H1 (cell line): ENCODE data around the gene SYMPK. TPM values are rescaled to one million over a fixed set of nuclear protein-coding genes. Genes with fewer than 3 reads are reported as not detected.

ENCODE experiments used
- CTCF ChIA-PET: fragments of 300-600 bp; sonication (Branson Sonifier 250); formaldehyde crosslinking; loops from one replicate; lab custom pipeline; 2021; ENCODE audit not compliant: partially characterized antibody; lab: Charles Lee
- POLR2A ChIA-PET: fragments of 300-600 bp; sonication (Branson Sonifier 250); formaldehyde crosslinking; loops from one replicate; lab custom pipeline; 2021; ENCODE audit warnings: inconsistent platforms; ENCODE audit not compliant: partially characterized antibody; lab: Charles Lee
- DNase-seq, 2 experiments: peaks; one replicate each; pipeline versions ENCODE4 v3.0.0 to v3.0.0-alpha.2; 2010 to 2022; ENCODE audit warnings: low spot score in 2 of 2, low read depth in 1 of 2, mixed read lengths in 1 of 2
- FAIRE-seq: peaks from 2 replicates; lab custom pipeline; 2011; peaks lifted over from hg19 to GRCh38; lab: Jason Lieb, UNC
- H2AFZ ChIP-seq: 2 replicates; pipeline ENCODE4 v1.8.1; 2012; ENCODE audit warnings: low read length, inconsistent platforms
- H2AK5ac ChIP-seq: 2 replicates; pipeline ENCODE4 v1.6.1; 2013; ENCODE audit warnings: low read depth, low read length
- H2BK120ac ChIP-seq: replicated peaks from 2 replicates; pipeline ENCODE3; 2013; ENCODE audit warnings: low read depth, low read length, inconsistent platforms
- H2BK12ac ChIP-seq: 2 replicates; pipeline ENCODE4 v1.6.1; 2013; ENCODE audit warnings: low read depth, low read length
- H2BK15ac ChIP-seq: 2 replicates; pipeline ENCODE4 v1.6.1; 2013; ENCODE audit warnings: low read length
- H2BK20ac ChIP-seq: 2 replicates; pipeline ENCODE4 v1.6.1; 2013; ENCODE audit warnings: low read length
- H2BK5ac ChIP-seq: 2 replicates; pipeline ENCODE4 v1.6.1; 2013; ENCODE audit warnings: low read depth, low read length
- H3K14ac ChIP-seq: 2 replicates; pipeline ENCODE4 v1.6.1; 2013; ENCODE audit warnings: inconsistent platforms; ENCODE audit not compliant: insufficient read length
- H3K18ac ChIP-seq: 2 replicates; pipeline ENCODE4 v1.6.1; 2013; ENCODE audit warnings: low read length; ENCODE audit errors: extremely low read depth
- H3K23ac ChIP-seq: 2 replicates; pipeline ENCODE4 v1.6.1; 2013; ENCODE audit warnings: inconsistent platforms; ENCODE audit not compliant: insufficient read length
- H3K23me2 ChIP-seq: 2 replicates; pipeline ENCODE4 v1.6.1; 2013; ENCODE audit warnings: low read depth, low read length
- H3K27ac ChIP-seq: 2 replicates; pipeline ENCODE4 v1.6.1; 2011; ENCODE audit warnings: low read depth, low read length, inconsistent platforms
- H3K27me3 ChIP-seq, 4 experiments: replicated peaks in 1 of 4; 1 replicate in 1 of 4; 2 replicates in 3 of 4; pipeline versions ENCODE4 v1.6.1 to v1.8.1; 2011 to 2013; ENCODE audit warnings: low read length in 3 of 4, mild to moderate bottlenecking in 3 of 4, inconsistent platforms in 2 of 4, mixed read lengths in 2 of 4, moderate library complexity in 1 of 4; ENCODE audit not compliant: control insufficient read depth in 3 of 4, insufficient read depth in 3 of 4; ENCODE audit errors: extremely low read depth in 1 of 4
- H3K36me3 ChIP-seq, 4 experiments: 2 replicates each; pipeline versions ENCODE4 v1.6.1 to v1.8.1; 2011 to 2013; ENCODE audit warnings: mild to moderate bottlenecking in 4 of 4, low read length in 3 of 4, moderate library complexity in 2 of 4, control low read depth in 1 of 4, inconsistent platforms in 1 of 4; ENCODE audit not compliant: insufficient read depth in 4 of 4, control insufficient read depth in 2 of 4
- H3K4ac ChIP-seq: replicated peaks from 2 replicates; pipeline ENCODE3; 2013; ENCODE audit warnings: low read length, low read depth, mixed read lengths, inconsistent platforms; ENCODE audit not compliant: insufficient read length
- H3K4me1 ChIP-seq, 4 experiments: replicated peaks in 1 of 4; 1 replicate in 1 of 4; 2 replicates in 3 of 4; pipeline versions ENCODE4 v1.6.1 to v1.8.1; 2011 to 2013; ENCODE audit warnings: low read length in 3 of 4, inconsistent platforms in 2 of 4, mixed read lengths in 1 of 4; ENCODE audit not compliant: insufficient read depth in 4 of 4, control insufficient read depth in 3 of 4
- H3K4me2 ChIP-seq, 2 experiments: 2 replicates each; pipeline versions ENCODE4 v1.6.1 to v1.8.1; 2011 to 2013; ENCODE audit warnings: low read depth in 2 of 2, low read length in 2 of 2, control low read depth in 1 of 2, inconsistent platforms in 1 of 2, mild to moderate bottlenecking in 1 of 2; ENCODE audit not compliant: insufficient read depth in 1 of 2
- H3K4me3 ChIP-seq, 4 experiments: fragments of 200-600, 300-600 bp in 1 of 4; sonication (generic), shearing (Covaris generic), sonication (Bioruptor Twin) in 1 of 4; 2 replicates each; pipeline versions ENCODE4 v1.5.1 to v1.8.1; 2011 to 2016; ENCODE audit warnings: low read length in 4 of 4, low read depth in 3 of 4, control low read depth in 2 of 4, inconsistent platforms in 2 of 4, mild to moderate bottlenecking in 2 of 4, mixed read lengths in 1 of 4, moderate library complexity in 1 of 4; ENCODE audit not compliant: insufficient read depth in 2 of 4; ENCODE audit errors: extremely low read depth in 1 of 4
- H3K56ac ChIP-seq: replicated peaks from 2 replicates; pipeline ENCODE3; 2013; ENCODE audit warnings: low read depth, mild to moderate bottlenecking, mixed read lengths, low read length, inconsistent platforms; ENCODE audit not compliant: insufficient read length
- H3K79me1 ChIP-seq: 2 replicates; pipeline ENCODE4 v1.6.1; 2013; ENCODE audit warnings: low read depth, low read length, control low read depth
- H3K79me2 ChIP-seq, 2 experiments: 2 replicates each; pipeline versions ENCODE4 v1.6.1 to v1.8.1; 2012 to 2013; ENCODE audit warnings: low read length in 2 of 2, mild to moderate bottlenecking in 2 of 2, inconsistent platforms in 1 of 2; ENCODE audit not compliant: insufficient read depth in 2 of 2, control insufficient read depth in 1 of 2
- H3K9ac ChIP-seq, 4 experiments: replicated peaks in 1 of 4; 1 replicate in 1 of 4; 2 replicates in 3 of 4; pipeline versions ENCODE4 v1.6.1 to v1.8.1; 2011 to 2013; ENCODE audit warnings: low read depth in 3 of 4, low read length in 3 of 4, control low read depth in 2 of 4, mild to moderate bottlenecking in 2 of 4, moderate library complexity in 2 of 4, inconsistent platforms in 1 of 4; ENCODE audit errors: extremely low read depth in 1 of 4
- H3K9me3 ChIP-seq, 2 experiments: 2 replicates each; pipeline versions ENCODE4 v1.6.1 to v1.8.1; 2012 to 2013; ENCODE audit warnings: mild to moderate bottlenecking in 2 of 2, moderate library complexity in 2 of 2, control low read depth in 1 of 2, inconsistent platforms in 1 of 2, low read depth in 1 of 2, low read length in 1 of 2, mixed read lengths in 1 of 2; ENCODE audit not compliant: insufficient read depth in 2 of 2
- H4K20me1 ChIP-seq, 2 experiments: replicated peaks in 1 of 2; 2 replicates each; pipeline versions ENCODE3 to v1.8.1; 2011 to 2013; ENCODE audit warnings: inconsistent platforms in 2 of 2, low read length in 2 of 2, mild to moderate bottlenecking in 1 of 2; ENCODE audit not compliant: insufficient read depth in 2 of 2, control insufficient read depth in 1 of 2
- H4K5ac ChIP-seq: 2 replicates; pipeline ENCODE4 v1.6.1; 2013; ENCODE audit warnings: low read length, low read depth, mixed read lengths, inconsistent platforms; ENCODE audit not compliant: insufficient read length
- H4K8ac ChIP-seq: 2 replicates; pipeline ENCODE4 v1.8.0; 2013; ENCODE audit warnings: mild to moderate bottlenecking, moderate library complexity, low read length, inconsistent platforms; ENCODE audit not compliant: insufficient read depth; ENCODE audit errors: extremely low read depth
- H4K91ac ChIP-seq: replicated peaks from 2 replicates; pipeline ENCODE3; 2013; ENCODE audit warnings: low read length, mixed read lengths, inconsistent platforms; ENCODE audit not compliant: insufficient read length
- BRCA1 ChIP-seq: IDR thresholded peaks from 2 replicates; pipeline ENCODE4 v1.6.1; 2012; ENCODE audit warnings: low read depth, low read length, improper control_type of control experiment
- CBX8 ChIP-seq: fragments of 300-800, 300-1000 bp; sonication (generic); IDR thresholded peaks from 2 replicates; pipeline ENCODE4 v1.7.1; 2016; ENCODE audit warnings: low read depth, low read length, borderline replicate concordance
- CTBP2 ChIP-seq: IDR thresholded peaks from 2 replicates; pipeline ENCODE4 v1.7.0; 2011; ENCODE audit warnings: borderline replicate concordance, mild to moderate bottlenecking, moderate library complexity, mixed read lengths, low read length; ENCODE audit not compliant: insufficient read depth, insufficient read length
- E2F6 ChIP-seq: IDR thresholded peaks from 2 replicates; pipeline ENCODE4 v1.6.1; 2012; ENCODE audit warnings: inconsistent platforms
- GTF2F1 ChIP-seq: IDR thresholded peaks from 2 replicates; pipeline ENCODE4 v1.6.1; 2012; ENCODE audit warnings: low read depth, low read length, improper control_type of control experiment, borderline replicate concordance
- JUND ChIP-seq: IDR thresholded peaks from 2 replicates; pipeline ENCODE4 v1.6.1; 2011; ENCODE audit warnings: mild to moderate bottlenecking, improper control_type of control experiment, low read length
- POLR2A ChIP-seq, 2 experiments: IDR thresholded peaks; 1 replicate in 1 of 2; 2 replicates in 1 of 2; pipeline ENCODE4 v1.6.1; 2011; ENCODE audit warnings: low read depth in 2 of 2, low read length in 2 of 2, mild to moderate bottlenecking in 2 of 2; ENCODE audit errors: control extremely low read depth in 1 of 2
- POLR2AphosphoS5 ChIP-seq: IDR thresholded peaks from 2 replicates; pipeline ENCODE4 v1.6.1; 2011; ENCODE audit warnings: low read depth, low read length
- POU5F1 ChIP-seq: IDR thresholded peaks from 2 replicates; pipeline ENCODE4 v1.6.1; 2011; ENCODE audit warnings: low read depth, mild to moderate bottlenecking, low read length, moderate library complexity
- RBBP5 ChIP-seq: IDR thresholded peaks from 2 replicates; pipeline ENCODE4 v1.7.1; 2012; ENCODE audit warnings: low read depth, mild to moderate bottlenecking, inconsistent platforms, low read length, moderate library complexity, borderline replicate concordance
- SRF ChIP-seq: IDR thresholded peaks from 2 replicates; pipeline ENCODE4 v1.6.1; 2011; ENCODE audit warnings: mild to moderate bottlenecking, low read depth, low read length, moderate library complexity
- USF2 ChIP-seq: IDR thresholded peaks from 2 replicates; pipeline ENCODE4 v1.6.1; 2011; ENCODE audit warnings: low read length, improper control_type of control experiment
- WGBS, 2 experiments: shearing (Covaris generic) in 1 of 2; methylation state at CpG; one replicate each; pipeline versions ENCODE4 v1.1.6 to v1.1.7; 2013 to 2015; ENCODE audit warnings: low lambda C conversion rate in 2 of 2, mixed read lengths in 2 of 2, inconsistent platforms in 1 of 2, low coverage in 1 of 2, missing lambda C conversion rate in 1 of 2; ENCODE audit not compliant: insufficient replicate concordance in 2 of 2, insufficient coverage in 1 of 2, insufficient read length in 1 of 2; ENCODE audit errors: extremely low coverage in 1 of 2, missing lambda C conversion rate in 1 of 2; 5-methylcytosine and 5-hydroxymethylcytosine counted together
- polyA plus RNA-seq, 7 experiments: library from polyadenylated mRNA; depleted of rRNA in 3 of 7; stranded (reverse) in 5 of 7; unstranded in 2 of 7; fragments of >200 nt in 5 of 7; fragments of 200-250 nt in 2 of 7; gene quantifications; 1 replicate in 5 of 7; 2 replicates in 1 of 7; 4 replicates in 1 of 7; pipeline versions ENCODE4 v1.2.1 to v1.2.3, GENCODE V29; 2011 to 2013; ENCODE audit warnings: missing spikeins in 2 of 7, mixed read lengths in 2 of 7
- total RNA-seq: library from RNA; stranded (reverse); fragmentation: NEBNext Ultra II Directional; extraction: Animal tissue kit (Norgen Biotek cat#: 25700); gene quantifications from 2 replicates; pipeline ENCODE4 v1.2.1, GENCODE V29; 2021

The SYMPK gene
- total and polyA plus RNA-seq, 2 of the 8 experiments (the other 6 are each of a cell fraction or from before 2014, with no cell fraction given): 93.6 to 99.5 TPM

DNA sequence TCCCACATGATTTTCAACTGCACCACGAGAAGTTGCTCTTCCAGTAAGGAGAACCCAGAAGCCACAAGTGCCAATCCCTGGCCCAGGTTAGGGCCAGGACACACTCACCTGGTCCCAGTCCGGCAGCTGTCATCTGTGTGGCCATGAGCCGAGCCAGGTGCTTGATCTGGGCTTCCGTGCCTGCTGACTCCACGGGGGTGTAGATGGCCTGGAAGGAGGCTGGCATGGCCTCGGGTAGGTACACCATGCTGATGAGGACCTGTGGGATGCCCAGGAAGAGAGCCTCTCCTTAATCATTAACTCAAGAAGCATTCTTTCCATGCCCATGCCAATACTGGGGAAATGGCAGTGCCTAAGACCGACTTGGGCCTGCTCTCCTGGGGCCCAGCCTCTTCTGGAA is 28.0 kb downstream of the SYMPK start:
- ChIA-PET POLR2A (interaction anchor here (0.9 to 1.9 kb wide), 2 partner anchors 10 to 38 kb away, joined by 4 to 11 read pairs; no protein-coding TSS in a partner anchor), CTCF (interaction anchor here (0.6 to 4.3 kb wide), 4 partner anchors 13 to 86 kb away, joined by 3 to 24 read pairs (median 4); no protein-coding TSS in a partner anchor)
- FAIRE-seq: no peak
- TF ChIP-seq USF2 (no peak), CBX8 (no peak), E2F6 (no peak), POU5F1 (no peak), POLR2A (IDR thresholded peaks at IDR 0.05; ENCODE audit: control extremely low read depth in 1 of 2, low read depth in 2 of 2, low read length in 2 of 2) (no peak), GTF2F1 (no peak), BRCA1 (no peak), CTBP2 (no peak), JUND (no peak), POLR2AphosphoS5 (no peak), RBBP5 (no peak), SRF (no peak)

More for the DNA sequence above, 28.0 kb downstream of the SYMPK start:
- Histone ChIP-seq H4K91ac (no peak overlapping the region), H3K4me1 (no peaks in the 10 kb centered on the region), H3K18ac (no peak overlapping the region), H3K27me3 (no peaks in the 10 kb centered on the region), H3K27ac (no peak overlapping the region), H3K56ac (no peak overlapping the region), H3K79me1 (no peaks in the 10 kb centered on the region), H3K79me2 (no peaks in the 10 kb centered on the region), H3K14ac (no peak overlapping the region), H3K23me2 (no peaks in the 10 kb centered on the region), H3K4me3 (no peak overlapping the region), H3K36me3 (peaks cover 39 to 84% (median 64%) of the 10 kb centered on the region in 4 experiments), H2BK5ac (no peak overlapping the region), H2BK120ac (no peak overlapping the region), H3K4me2 (no peak overlapping the region), H2AFZ (no peak overlapping the region), H3K23ac (no peak overlapping the region), H3K4ac (no peak overlapping the region), H4K5ac (no peak overlapping the region), H2BK12ac (no peak overlapping the region), H3K9me3 (peaks cover 0 to 4% of the 10 kb centered on the region in 2 experiments; a peak in 1 of 4 replicates), H4K20me1 (peaks cover 0 to 9% of the 10 kb centered on the region in 2 experiments), H4K8ac (no peak overlapping the region), H3K9ac (no peak overlapping the region), H2BK15ac (no peak overlapping the region), H2BK20ac (no peak overlapping the region), H2AK5ac (no peak overlapping the region)
- no peak for DNase-seq
- 89% methylated on average over 7 of the region's 7 CpGs; no CpG with 5 or more reads in 1 of the 2 experiments for WGBS, 2 experiments
